22Rv1 (cell line): ENCODE data around the gene RPL11.

Experiments
- CTCF ChIP-seq: fragments of 450-650 bp; IDR thresholded peaks from 2 replicates; pipeline ENCODE4 v1.5.1; 2017; ENCODE audit warnings: mild to moderate bottlenecking
- ZFX ChIP-seq: fragments of 450-650 bp; IDR thresholded peaks from 2 replicates; pipeline ENCODE4 v1.6.1; 2017; ENCODE audit warnings: antibody characterized with exemption, borderline replicate concordance

- no peak for TF ChIP-seq CTCF
- TF ChIP-seq ZFX = no peak
Measured at GRCh38 chr1:23701996-23702395, 10.4 kb downstream of the RPL11 start.
